GM12873 (cell line): Measurements from ENCODE around the gene TGM5.

Experiments
- TF ChIP-seq, protein P1 (sequence below): IDR thresholded peaks from 2 replicates; pipeline ENCODE4 v1.5.1; 2012; ENCODE audit warnings: low read depth, mild to moderate bottlenecking, moderate library complexity, low read length, control low read depth; ENCODE audit not compliant: insufficient read depth; ENCODE audit errors: missing control alignments

TGM5 gene

GRCh38 chr15:43241100-43241499, 25.6 kb downstream of the TGM5 start:
- TF ChIP-seq, protein P1, sequence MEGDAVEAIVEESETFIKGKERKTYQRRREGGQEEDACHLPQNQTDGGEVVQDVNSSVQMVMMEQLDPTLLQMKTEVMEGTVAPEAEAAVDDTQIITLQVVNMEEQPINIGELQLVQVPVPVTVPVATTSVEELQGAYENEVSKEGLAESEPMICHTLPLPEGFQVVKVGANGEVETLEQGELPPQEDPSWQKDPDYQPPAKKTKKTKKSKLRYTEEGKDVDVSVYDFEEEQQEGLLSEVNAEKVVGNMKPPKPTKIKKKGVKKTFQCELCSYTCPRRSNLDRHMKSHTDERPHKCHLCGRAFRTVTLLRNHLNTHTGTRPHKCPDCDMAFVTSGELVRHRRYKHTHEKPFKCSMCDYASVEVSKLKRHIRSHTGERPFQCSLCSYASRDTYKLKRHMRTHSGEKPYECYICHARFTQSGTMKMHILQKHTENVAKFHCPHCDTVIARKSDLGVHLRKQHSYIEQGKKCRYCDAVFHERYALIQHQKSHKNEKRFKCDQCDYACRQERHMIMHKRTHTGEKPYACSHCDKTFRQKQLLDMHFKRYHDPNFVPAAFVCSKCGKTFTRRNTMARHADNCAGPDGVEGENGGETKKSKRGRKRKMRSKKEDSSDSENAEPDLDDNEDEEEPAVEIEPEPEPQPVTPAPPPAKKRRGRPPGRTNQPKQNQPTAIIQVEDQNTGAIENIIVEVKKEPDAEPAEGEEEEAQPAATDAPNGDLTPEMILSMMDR = no peak

GRCh38 chr15:43239732-43240491, 26.8 kb downstream of the TGM5 start:
- TF ChIP-seq, protein P1 = no peak

DNA sequence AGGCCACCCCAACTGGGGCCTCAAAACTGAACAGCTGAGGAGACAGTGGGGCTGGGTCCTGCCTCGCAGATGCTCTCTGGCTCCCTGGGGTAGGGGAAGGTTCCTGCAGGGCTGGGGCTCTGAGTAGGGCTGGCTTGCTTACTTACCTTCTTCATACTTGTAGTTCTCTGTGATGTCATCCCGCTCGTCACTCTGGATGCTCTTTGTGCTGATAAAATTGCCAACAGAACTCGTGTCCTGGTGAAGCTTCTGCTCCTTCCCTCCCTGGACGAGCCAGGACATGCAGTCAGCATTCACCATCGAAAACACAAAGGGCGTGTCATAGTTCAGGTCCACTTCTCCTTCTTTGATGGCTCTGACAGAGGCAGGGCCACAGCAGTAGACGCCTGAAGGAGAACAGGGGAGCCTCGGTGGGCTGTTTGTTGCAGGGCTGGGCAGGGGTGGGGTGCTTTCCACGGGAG, 28.0 kb downstream of the TGM5 start:
- TF ChIP-seq, protein P1 = no peak

DNA sequence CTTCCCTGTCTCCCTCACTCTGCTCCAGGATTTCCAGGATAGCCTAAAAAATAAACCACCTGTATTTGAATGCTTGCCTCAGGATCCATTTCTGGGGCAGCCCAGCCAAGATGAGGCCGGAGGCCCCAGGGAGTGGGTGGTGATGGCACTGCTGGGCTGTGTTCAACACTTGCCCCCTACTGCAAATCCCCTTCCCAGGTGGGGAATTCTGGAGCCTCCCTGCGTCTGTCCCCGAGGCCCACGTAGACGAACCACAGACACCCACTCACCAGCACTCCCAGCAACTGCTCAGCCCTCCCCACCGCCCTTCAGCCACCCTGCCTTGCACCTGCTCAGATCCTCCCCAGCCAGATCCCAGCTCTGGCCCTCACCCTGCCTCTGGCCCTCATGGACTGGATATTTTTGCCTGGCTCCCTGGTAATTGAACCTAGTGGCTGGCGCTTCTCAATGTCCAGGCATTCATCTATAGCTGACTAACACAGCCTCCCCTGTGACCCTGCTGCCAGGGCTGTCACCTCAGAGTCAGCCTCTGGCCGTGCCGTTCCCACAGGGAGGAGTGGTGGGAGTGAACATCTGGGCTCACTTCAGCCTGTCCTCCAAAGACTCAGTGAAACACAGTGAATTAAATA, 28.8 kb downstream of the TGM5 start:
- TF ChIP-seq, protein P1 = no peak

DNA sequence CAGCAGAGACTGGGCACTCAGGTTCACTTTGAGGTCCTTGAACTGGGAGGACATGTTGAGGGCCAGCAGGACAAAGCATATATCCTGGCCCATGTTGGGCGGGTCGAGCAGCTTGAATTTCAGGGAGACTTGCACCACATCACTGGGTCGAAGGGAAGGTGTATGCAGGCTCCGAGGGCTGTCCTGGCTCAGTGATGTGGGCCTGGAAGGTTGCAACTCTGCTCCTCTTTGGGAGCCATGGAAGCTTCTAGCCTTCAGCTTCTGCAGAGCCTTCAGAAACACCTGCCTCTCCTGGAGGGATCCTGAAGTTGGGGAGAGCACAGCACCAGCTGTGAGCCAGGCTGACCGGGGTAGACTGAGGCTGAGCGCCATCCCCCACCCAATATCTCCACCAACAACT, 31.2 kb downstream of the TGM5 start:
- TF ChIP-seq, protein P1 = no peak

DNA sequence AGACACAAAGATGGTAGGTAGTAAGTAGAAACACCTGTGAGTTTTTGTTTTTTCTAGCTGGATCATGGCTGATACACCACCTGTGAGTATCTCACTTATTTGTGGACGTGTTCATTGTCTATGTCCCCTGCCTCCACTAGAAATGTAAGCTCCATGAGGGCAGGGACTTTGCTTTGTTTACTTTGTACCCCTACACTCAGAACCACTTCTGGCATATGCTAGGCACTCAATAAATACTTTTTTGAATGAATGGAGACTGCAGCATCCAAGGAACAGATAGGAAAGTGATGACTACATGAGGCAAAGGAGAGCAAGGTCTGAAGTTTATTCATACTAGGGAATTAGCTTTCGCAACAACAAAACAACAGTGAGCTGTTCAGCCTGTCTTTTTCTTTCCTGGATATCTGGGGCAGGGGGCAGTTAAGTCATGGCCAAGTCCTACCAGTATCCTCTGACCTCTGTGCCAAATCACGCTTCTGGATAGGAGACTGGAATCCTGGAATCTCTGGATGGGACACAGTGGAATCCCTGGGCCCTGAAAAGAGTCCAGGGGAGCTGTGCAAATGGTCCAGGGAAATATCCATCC, 34.3 kb downstream of the TGM5 start:
- TF ChIP-seq, protein P1 = no peak

DNA sequence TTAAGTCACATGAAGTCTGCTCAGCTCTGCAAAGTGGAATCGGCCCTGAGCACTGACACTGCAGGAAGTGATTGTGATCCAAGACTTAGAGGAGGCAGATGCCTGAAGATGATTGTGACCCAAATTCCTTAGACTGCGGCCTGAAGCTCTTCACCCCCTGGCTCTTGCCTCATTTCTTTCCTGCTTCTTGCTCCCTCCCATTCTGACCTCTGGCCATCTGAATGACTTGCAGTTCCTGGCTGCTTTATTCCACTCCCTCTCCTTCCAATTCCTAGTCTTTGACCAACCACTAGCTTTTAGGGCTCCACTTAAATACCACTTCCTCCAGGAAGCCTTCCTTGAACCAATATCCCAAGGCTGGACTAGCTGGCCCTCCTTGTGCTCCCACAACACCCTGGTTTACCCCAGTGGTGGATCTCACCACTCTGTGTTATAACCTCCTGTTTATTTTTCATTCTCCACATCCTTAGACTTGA, 36.0 kb downstream of the TGM5 start:
- TF ChIP-seq, protein P1 = no peak
